Liver (tissue), 9 donors: ENCODE results near the gene NXN. TPM values are rescaled to one million over a fixed set of nuclear protein-coding genes. Genes with fewer than 3 reads are reported as not detected.
A peak's percentile ranks its signal among the peaks of the same experiment; 100 is the strongest.

Experiments
- DNase-seq: peaks from one replicate; pipeline ENCODE4 v3.0.0-alpha.2; 2017; ENCODE audit warnings: low spot score
- H3K27ac ChIP-seq, 2 donors: one replicate each; pipeline ENCODE4 v1.7.0; 2013; ENCODE audit warnings: inconsistent platforms in 2 of 2, low read length in 2 of 2, control low read depth in 1 of 2, low read depth in 1 of 2, mild to moderate bottlenecking in 1 of 2
- H3K27me3 ChIP-seq, 4 donors: one replicate each; pipeline versions ENCODE4 v1.6.1 to v1.7.0; 2013; ENCODE audit warnings: low read length in 3 of 4, inconsistent platforms in 1 of 4, mild to moderate bottlenecking in 1 of 4, moderate library complexity in 1 of 4; ENCODE audit not compliant: control insufficient read depth in 4 of 4, insufficient read depth in 4 of 4
- H3K36me3 ChIP-seq, 4 donors: one replicate each; pipeline versions ENCODE4 v1.6.1 to v1.7.0; 2013; ENCODE audit warnings: low read length in 3 of 4, mild to moderate bottlenecking in 3 of 4, low read depth in 1 of 4, moderate library complexity in 1 of 4; ENCODE audit not compliant: control insufficient read depth in 4 of 4, insufficient read depth in 3 of 4
- H3K4me1 ChIP-seq, 4 donors: one replicate each; pipeline versions ENCODE4 v1.6.1 to v1.7.0; 2013; ENCODE audit warnings: low read length in 3 of 4, mild to moderate bottlenecking in 3 of 4, moderate library complexity in 1 of 4; ENCODE audit not compliant: control insufficient read depth in 4 of 4, insufficient read depth in 4 of 4
- H3K4me3 ChIP-seq, 3 donors: one replicate each; pipeline versions ENCODE4 v1.6.1 to v1.7.0; 2013; ENCODE audit warnings: low read length in 3 of 3, control low read depth in 1 of 3, low read depth in 1 of 3, mild to moderate bottlenecking in 1 of 3
- H3K9ac ChIP-seq, 2 donors: one replicate each; pipeline ENCODE4 v1.7.0; 2013; ENCODE audit warnings: low read length in 2 of 2, mild to moderate bottlenecking in 2 of 2, moderate library complexity in 2 of 2, control low read depth in 1 of 2, low read depth in 1 of 2
- H3K9me3 ChIP-seq, 4 donors: one replicate each; pipeline versions ENCODE4 v1.6.1 to v1.7.0; 2013; ENCODE audit warnings: low read length in 3 of 4; ENCODE audit not compliant: control insufficient read depth in 4 of 4
- ATF3 ChIP-seq: IDR thresholded peaks from 2 replicates; pipeline ENCODE4 v1.6.1; 2016; ENCODE audit warnings: antibody characterized with exemption
- CTCF ChIP-seq: fragments of 150-350 bp; IDR thresholded peaks from 2 replicates; pipeline ENCODE4 v1.5.1; 2017; ENCODE audit warnings: improper control_type of control experiment, low read depth, low read length; ENCODE audit not compliant: missing input control
- EGR1 ChIP-seq, 2 donors: IDR thresholded peaks; 2 replicates each; pipeline ENCODE4 v1.6.1; 2016 to 2018; ENCODE audit warnings: antibody characterized with exemption in 2 of 2, low read depth in 2 of 2
- FOXA1 ChIP-seq: IDR thresholded peaks from 2 replicates; pipeline ENCODE4 v1.6.1; 2016; ENCODE audit warnings: antibody characterized with exemption
- FOXA2 ChIP-seq: IDR thresholded peaks from 2 replicates; pipeline ENCODE4 v1.6.1; 2016; ENCODE audit warnings: antibody characterized with exemption
- GABPA ChIP-seq, 2 donors: IDR thresholded peaks in 1 of 2; conservative IDR thresholded peaks in 1 of 2; 2 replicates each; pipeline ENCODE4 v1.6.1; 2016; ENCODE audit warnings: antibody characterized with exemption in 2 of 2, mild to moderate bottlenecking in 1 of 2, moderate library complexity in 1 of 2
- HNF4G ChIP-seq: IDR thresholded peaks from 2 replicates; pipeline ENCODE4 v1.6.1; 2016; ENCODE audit warnings: antibody characterized with exemption
- JUND ChIP-seq, 2 donors: IDR thresholded peaks; 2 replicates each; pipeline ENCODE4 v1.6.1; 2016; ENCODE audit warnings: antibody characterized with exemption in 2 of 2
- MAX ChIP-seq: IDR thresholded peaks from 2 replicates; pipeline ENCODE4 v1.6.1; 2016; ENCODE audit warnings: antibody characterized with exemption
- NR2F2 ChIP-seq: IDR thresholded peaks from 2 replicates; pipeline ENCODE4 v1.6.1; 2016; ENCODE audit warnings: antibody characterized with exemption
- RAD21 ChIP-seq, 2 donors: IDR thresholded peaks; 2 replicates each; pipeline ENCODE4 v1.6.1; 2016; ENCODE audit warnings: antibody characterized with exemption in 2 of 2, mild to moderate bottlenecking in 2 of 2
- REST ChIP-seq: IDR thresholded peaks from 2 replicates; pipeline ENCODE4 v1.6.1; 2016; ENCODE audit warnings: antibody characterized with exemption, mild to moderate bottlenecking
- RXRA ChIP-seq, 2 donors: IDR thresholded peaks; 2 replicates each; pipeline ENCODE4 v1.6.1; 2017 to 2018; ENCODE audit warnings: antibody characterized with exemption in 2 of 2, mild to moderate bottlenecking in 1 of 2
- SP1 ChIP-seq: IDR thresholded peaks from 2 replicates; pipeline ENCODE4 v1.6.1; 2018; ENCODE audit warnings: antibody characterized with exemption, mild to moderate bottlenecking
- TAF1 ChIP-seq: conservative IDR thresholded peaks from 2 replicates; pipeline ENCODE4 v1.6.1; 2016; ENCODE audit warnings: antibody characterized with exemption, mild to moderate bottlenecking
- YY1 ChIP-seq: IDR thresholded peaks from 2 replicates; pipeline ENCODE4 v1.6.1; 2016; ENCODE audit warnings: antibody characterized with exemption, mild to moderate bottlenecking
- WGBS: extraction: QIAGEN DNeasy Blood & Tissue Kit; methylation state at CpG from one replicate; pipeline ENCODE4 v1.1.7; 2013; 5-methylcytosine and 5-hydroxymethylcytosine counted together
- polyA plus RNA-seq, 2 donors: library from polyadenylated mRNA; stranded (reverse) in 1 of 2; unstranded in 1 of 2; fragments of 200-250 nt in 1 of 2; fragments of >200 nt in 1 of 2; fragmentation: Nextera tagmentation in 1 of 2; extraction: Ambion mirVana in 1 of 2; gene quantifications; one replicate each; pipeline versions ENCODE4 v1.2.1 to v1.2.3, GENCODE V29; 2013 to 2015
- total RNA-seq, 2 donors: library from RNA; depleted of rRNA; stranded (reverse); fragments of >200 nt; gene quantifications; one replicate each; pipeline ENCODE4 v1.2.3, GENCODE V29; 2014
- donor health status: healthy.
- donor health status: healthy.
- donor health status: healthy.
- donor health status: healthy.
- donor health status: healthy.

Gene NXN
- total and polyA plus RNA-seq, 4 donors = 2.3 to 4.5 (median 3.3) TPM

GRCh38 chr17:881778-882177 is 97.8 kb downstream of the NXN start:
- no peaks in the 10 kb centered on the region for H3K9me3 ChIP-seq
- no peak overlapping the region for H3K4me3 ChIP-seq
- WGBS = 93% methylated on average over 6 of the region's 6 CpGs
- H3K4me1 ChIP-seq = peaks cover 3 to 15% (median 5%) of the 10 kb centered on the region in 4 donors
- no peak for TF ChIP-seq FOXA1
- no peak for TF ChIP-seq GABPA (IDR thresholded peaks at IDR 0.05 in 1 of 2, conservative IDR thresholded peaks at IDR 0.05 in 1 of 2)
- no peak for TF ChIP-seq FOXA2
- H3K36me3 ChIP-seq = no peaks in the 10 kb centered on the region
- no peak overlapping the region for H3K27ac ChIP-seq
- no peak overlapping the region for H3K9ac ChIP-seq
- H3K27me3 ChIP-seq = no peaks in the 10 kb centered on the region
- no peak for DNase-seq

GRCh38 chr17:880443-881269 is 98.9 kb downstream of the NXN start:
- Histone ChIP-seq H3K4me3 (no peak overlapping the region), H3K9ac (no peak overlapping the region), H3K4me1 (peaks cover 1 to 15% (median 4%) of the 10 kb centered on the region in 4 donors), H3K9me3 (no peaks in the 10 kb centered on the region), H3K36me3 (no peaks in the 10 kb centered on the region), H3K27me3 (no peaks in the 10 kb centered on the region), H3K27ac (peak overlapping the region; percentile 43 to 81)
- 77% methylated on average over 15 of the region's 15 CpGs for WGBS
- DNase-seq = no peak
- TF ChIP-seq SP1 = peak; percentile 34
- TF ChIP-seq RAD21 (IDR thresholded peaks at IDR 0.05) = peak; percentile 5 to 52
- TF ChIP-seq MAX = peak; percentile 24
- TF ChIP-seq GABPA (IDR thresholded peaks at IDR 0.05 in 1 of 2, conservative IDR thresholded peaks at IDR 0.05 in 1 of 2) = peak in 1 of 2 donors; percentile 16
- no peak for TF ChIP-seq JUND (IDR thresholded peaks at IDR 0.05)
- no peak for TF ChIP-seq YY1
- peak in 1 of 2 donors; percentile 22 for TF ChIP-seq RXRA (IDR thresholded peaks at IDR 0.05)
- no peak for TF ChIP-seq ATF3

- no peaks in the 10 kb centered on the region for H3K27me3 ChIP-seq
- H3K4me1 ChIP-seq = peaks cover 1 to 15% (median 4%) of the 10 kb centered on the region in 4 donors
- WGBS = 39% methylated on average over 26 of the region's 26 CpGs
- no peak overlapping the region for H3K4me3 ChIP-seq
- no peaks in the 10 kb centered on the region for H3K9me3 ChIP-seq
- H3K27ac ChIP-seq = peak overlapping the region; percentile 43 to 81
- peak; percentile 49 for DNase-seq
- H3K36me3 ChIP-seq = no peaks in the 10 kb centered on the region
- H3K9ac ChIP-seq = no peak overlapping the region
- TF ChIP-seq RXRA (IDR thresholded peaks at IDR 0.05) (peak in 1 of 2 donors; percentile 7), EGR1 (IDR thresholded peaks at IDR 0.05; ENCODE audit: low read depth in 2 of 2) (no peak), YY1 (peak; percentile 24), FOXA2 (no peak), SP1 (no peak), TAF1 (no peak), FOXA1 (no peak), MAX (no peak), CTCF (peak; percentile 53), REST (no peak), GABPA (IDR thresholded peaks at IDR 0.05 in 1 of 2, conservative IDR thresholded peaks at IDR 0.05 in 1 of 2) (no peak), NR2F2 (no peak), ATF3 (no peak), HNF4G (no peak), JUND (IDR thresholded peaks at IDR 0.05) (no peak)
These were observed 99.8 kb downstream of the NXN start for GRCh38 chr17:879546-880442.
